OCI-LY7 (cell line): Measurements from ENCODE around the gene CARHSP1. TPM values are rescaled to one million over a fixed set of nuclear protein-coding genes. Genes with fewer than 3 reads are reported as not detected.

Source experiments
- BruUV-seq: library from RNA; stranded (reverse); fragments of 400-500 nt; replicated peaks from 2 replicates; lab custom pipeline; 2021; lab: Mats Ljungman, UMichigan
- CTCF ChIA-PET: fragments of 300-600 bp; sonication (Branson Sonifier 250); formaldehyde crosslinking; loops from one replicate; lab custom pipeline; 2022; ENCODE audit warnings: antibody characterized with exemption; ENCODE audit not compliant: unreplicated experiment; lab: Charles Lee
- POLR2A ChIA-PET: fragments of 300-600 bp; sonication (Branson Sonifier 250); formaldehyde crosslinking; loops from one replicate; lab custom pipeline; 2022; ENCODE audit warnings: antibody characterized with exemption; lab: Charles Lee
- DNase-seq: peaks from one replicate; pipeline ENCODE4 v3.0.0-alpha.2; 2015; ENCODE audit warnings: low spot score
- H2AFZ ChIP-seq: fragments of 200-600 bp; sonication (generic), shearing (Covaris generic); 2 replicates; pipeline ENCODE4 v1.6.1; 2014; ENCODE audit warnings: mild to moderate bottlenecking, antibody characterized with exemption, low read length, moderate library complexity
- H3K27ac ChIP-seq: fragments of 200-600 bp; sonication (generic); 2 replicates; pipeline ENCODE4 v1.5.1; 2014; ENCODE audit warnings: mixed run types, low read depth, mild to moderate bottlenecking, moderate library complexity, low read length, inconsistent platforms; ENCODE audit not compliant: poor library complexity, severe bottlenecking
- H3K36me3 ChIP-seq: fragments of 200-600 bp; sonication (generic); 2 replicates; pipeline ENCODE4 v1.6.1; 2014; ENCODE audit warnings: mild to moderate bottlenecking, antibody characterized with exemption, low read length, moderate library complexity, mixed read lengths; ENCODE audit not compliant: insufficient read depth
- H3K4me1 ChIP-seq: fragments of 200-600 bp; sonication (generic); 2 replicates; pipeline ENCODE4 v1.5.1; 2014; ENCODE audit warnings: mild to moderate bottlenecking, low read length; ENCODE audit not compliant: insufficient read depth, poor library complexity, severe bottlenecking
- H3K4me2 ChIP-seq: fragments of 200-600 bp; sonication (generic); 2 replicates; pipeline ENCODE4 v1.6.1; 2014; ENCODE audit warnings: mild to moderate bottlenecking, low read length
- H3K4me3 ChIP-seq: fragments of 200-600 bp; sonication (generic); 2 replicates; pipeline ENCODE4 v1.5.1; 2014; ENCODE audit warnings: mild to moderate bottlenecking, low read depth, low read length; ENCODE audit not compliant: poor library complexity, severe bottlenecking
- H3K79me2 ChIP-seq: fragments of 200-600 bp; sonication (generic); 2 replicates; pipeline ENCODE4 v1.6.1; 2016; ENCODE audit warnings: low read depth, mild to moderate bottlenecking, low read length, moderate library complexity, mixed read lengths; ENCODE audit not compliant: insufficient read depth
- H3K9me2 ChIP-seq: fragments of 200-600 bp; sonication (generic); 2 replicates; pipeline ENCODE4 v1.6.1; 2016; ENCODE audit warnings: mild to moderate bottlenecking, low read length, mixed read lengths; ENCODE audit not compliant: insufficient read depth
- H3K9me3 ChIP-seq: fragments of 200-600 bp; sonication (generic); 2 replicates; pipeline ENCODE4 v1.6.1; 2014; ENCODE audit warnings: mild to moderate bottlenecking, mixed run types, low read length, mixed read lengths
- H4K20me1 ChIP-seq: fragments of 200-600 bp; sonication (generic); 2 replicates; pipeline ENCODE4 v1.6.1; 2014; ENCODE audit warnings: mild to moderate bottlenecking, antibody characterized with exemption, low read length, moderate library complexity, mixed read lengths; ENCODE audit not compliant: insufficient read depth
- CTCF ChIP-seq: fragments of 200-600 bp; sonication (generic); conservative IDR thresholded peaks from 2 replicates; pipeline ENCODE4 v1.5.1; 2014; ENCODE audit warnings: mild to moderate bottlenecking, antibody characterized with exemption, low read length, moderate library complexity, mixed read lengths
- EZH2phosphoT487 ChIP-seq: fragments of 200-600 bp; sonication (generic); IDR thresholded peaks from 2 replicates; pipeline ENCODE4 v1.6.1; 2018; ENCODE audit warnings: low read depth, borderline replicate concordance, mild to moderate bottlenecking, mixed run types, antibody characterized with exemption, low read length, moderate library complexity, mixed read lengths
- intact Hi-C: fragments of 100-400 bp; cut with micrococcal nuclease; formaldehyde crosslinking; loops from one replicate; pipeline ENCODE4 v1.10.0; 2022; ENCODE audit not compliant: unreplicated experiment
- total RNA-seq, 2 experiments: library from RNA; depleted of rRNA in 1 of 2; stranded (reverse); fragments of >200 nt in 1 of 2; shearing (Covaris generic) in 1 of 2; gene quantifications; 2 replicates each; pipeline ENCODE4 v1.2.3, GENCODE V29; 2014 to 2022

The CARHSP1 gene
- total RNA-seq, 2 experiments from 2014 or later = 156 to 241 TPM

- Histone ChIP-seq H4K20me1 (no peaks in the 10 kb centered on the region), H3K27ac (no peak overlapping the region), H3K9me3 (no peaks in the 10 kb centered on the region), H3K4me3 (no peak overlapping the region), H3K4me2 (no peak overlapping the region), H3K9me2 (no peaks in the 10 kb centered on the region), H3K36me3 (peaks cover 90% of the 10 kb centered on the region), H2AFZ (no peak overlapping the region), H3K4me1 (no peaks in the 10 kb centered on the region), H3K79me2 (no peaks in the 10 kb centered on the region)
- intact Hi-C loops = no loop called here
- no peak for DNase-seq
- no TSS peak for BruUV-seq
- CTCF ChIA-PET = no interaction called here
- no peak for TF ChIP-seq EZH2phosphoT487
- TF ChIP-seq CTCF = peak; percentile 61
- POLR2A ChIA-PET = interaction anchor here (0.5 kb wide), 1 partner anchor 126 kb away, joined by 4 read pairs; no protein-coding TSS in a partner anchor
These were observed 37.2 kb upstream of the CARHSP1 start for GRCh38 chr16:8905795-8906591.

- no TSS peak for BruUV-seq
- Histone ChIP-seq H3K9me2 (no peaks in the 10 kb centered on the region), H3K79me2 (no peaks in the 10 kb centered on the region), H3K4me2 (no peak overlapping the region), H4K20me1 (no peaks in the 10 kb centered on the region), H3K4me3 (no peak overlapping the region), H2AFZ (no peak overlapping the region), H3K27ac (no peak overlapping the region), H3K4me1 (no peaks in the 10 kb centered on the region), H3K36me3 (peaks cover 90% of the 10 kb centered on the region), H3K9me3 (no peaks in the 10 kb centered on the region)
- intact Hi-C loops = no loop called here
- DNase-seq = peak; percentile 56
- peak; percentile 67 for TF ChIP-seq CTCF
- TF ChIP-seq EZH2phosphoT487 = no peak
- POLR2A ChIA-PET = no interaction called here
- CTCF ChIA-PET = no interaction called here
These were observed 36.5 kb upstream of the CARHSP1 start for GRCh38 chr16:8905168-8905762.

DNA sequence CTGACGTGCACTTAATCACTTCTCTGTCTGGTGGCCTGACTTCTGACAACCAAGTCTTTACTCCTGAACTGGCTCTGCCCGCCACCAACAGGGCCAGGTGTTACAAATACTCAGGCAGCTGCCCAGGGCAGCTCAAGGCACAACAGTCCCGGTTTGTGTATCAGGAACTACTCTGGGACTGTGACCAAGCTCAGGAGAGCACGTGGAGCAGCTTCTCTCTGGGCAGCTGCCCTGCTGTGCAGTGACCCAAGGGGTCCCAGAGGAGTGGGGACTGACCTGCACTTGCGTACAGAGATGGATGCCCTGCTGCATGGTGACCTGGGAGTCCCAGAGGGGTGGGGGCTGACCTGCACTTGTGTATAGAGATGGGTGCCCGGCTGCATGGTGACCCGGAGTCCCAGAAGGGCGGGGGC lies 35.2 kb upstream of the CARHSP1 start:
- Histone ChIP-seq H3K79me2 (no peaks in the 10 kb centered on the region), H3K4me3 (no peak overlapping the region), H4K20me1 (no peaks in the 10 kb centered on the region), H3K36me3 (peaks cover 92% of the 10 kb centered on the region), H3K9me3 (no peaks in the 10 kb centered on the region), H2AFZ (no peak overlapping the region), H3K4me1 (no peaks in the 10 kb centered on the region), H3K4me2 (no peak overlapping the region), H3K9me2 (no peaks in the 10 kb centered on the region), H3K27ac (no peak overlapping the region)
- BruUV-seq = no TSS peak
- ChIA-PET CTCF (no interaction called here), POLR2A (no interaction called here)
- intact Hi-C loops = no loop called here
- no peak for TF ChIP-seq CTCF
- TF ChIP-seq EZH2phosphoT487 = no peak
- no peak for DNase-seq
